Mononuclear cell (primary cell): ENCODE data around the gene SPINK5. TPM values are rescaled to one million over a fixed set of nuclear protein-coding genes. Genes with fewer than 3 reads are reported as not detected.

ENCODE experiments used
- H3K27me3 ChIP-seq: 2 replicates; pipeline ENCODE4 v1.6.0; 2011; ENCODE audit warnings: low read length, control low read depth; ENCODE audit not compliant: insufficient read depth
- H3K4me1 ChIP-seq: 2 replicates; pipeline ENCODE4 v1.5.1; 2011; ENCODE audit warnings: mild to moderate bottlenecking, low read length, control low read depth; ENCODE audit not compliant: insufficient read depth
- H3K4me3 ChIP-seq: 2 replicates; pipeline ENCODE4 v1.5.1; 2011; ENCODE audit warnings: mild to moderate bottlenecking, low read length, moderate library complexity
- H3K9me3 ChIP-seq: 2 replicates; pipeline ENCODE4 v1.5.1; 2011; ENCODE audit warnings: low read depth, mild to moderate bottlenecking, control low read depth, low read length
- total RNA-seq: library from RNA; depleted of rRNA; stranded (reverse); fragments of >200 nt; gene quantifications from one replicate; pipeline ENCODE4 v1.2.3, GENCODE V29; 2012

Gene SPINK5
- total RNA-seq, 1 donor: not detected

GRCh38 chr5:148084269-148084668, 20.5 kb downstream of the SPINK5 start:
- no peak overlapping the region for H3K4me3 ChIP-seq
- no peaks in the 10 kb centered on the region for H3K27me3 ChIP-seq
- H3K9me3 ChIP-seq: no peaks in the 10 kb centered on the region
- H3K4me1 ChIP-seq: no peaks in the 10 kb centered on the region

DNA sequence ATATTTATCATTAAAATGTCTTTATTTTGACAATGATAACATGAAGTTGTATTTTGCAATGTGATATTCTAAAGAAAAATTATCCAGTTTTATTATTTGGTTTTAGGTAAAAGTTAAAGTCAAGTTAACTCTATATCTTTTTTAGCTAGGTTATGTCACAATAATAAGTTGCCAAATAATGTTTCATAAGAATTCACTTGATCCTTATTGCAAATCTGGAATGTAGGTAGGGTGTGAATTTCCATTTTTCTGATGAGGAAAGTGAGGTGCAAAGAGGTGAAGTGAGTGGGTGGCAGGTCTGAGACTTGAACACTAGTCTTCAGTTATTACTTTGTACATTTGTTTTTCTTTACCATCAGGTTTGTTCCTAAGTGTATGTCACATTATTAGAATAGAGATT, 21.5 kb downstream of the SPINK5 start:
- H3K4me3 ChIP-seq: no peak overlapping the region

DNA sequence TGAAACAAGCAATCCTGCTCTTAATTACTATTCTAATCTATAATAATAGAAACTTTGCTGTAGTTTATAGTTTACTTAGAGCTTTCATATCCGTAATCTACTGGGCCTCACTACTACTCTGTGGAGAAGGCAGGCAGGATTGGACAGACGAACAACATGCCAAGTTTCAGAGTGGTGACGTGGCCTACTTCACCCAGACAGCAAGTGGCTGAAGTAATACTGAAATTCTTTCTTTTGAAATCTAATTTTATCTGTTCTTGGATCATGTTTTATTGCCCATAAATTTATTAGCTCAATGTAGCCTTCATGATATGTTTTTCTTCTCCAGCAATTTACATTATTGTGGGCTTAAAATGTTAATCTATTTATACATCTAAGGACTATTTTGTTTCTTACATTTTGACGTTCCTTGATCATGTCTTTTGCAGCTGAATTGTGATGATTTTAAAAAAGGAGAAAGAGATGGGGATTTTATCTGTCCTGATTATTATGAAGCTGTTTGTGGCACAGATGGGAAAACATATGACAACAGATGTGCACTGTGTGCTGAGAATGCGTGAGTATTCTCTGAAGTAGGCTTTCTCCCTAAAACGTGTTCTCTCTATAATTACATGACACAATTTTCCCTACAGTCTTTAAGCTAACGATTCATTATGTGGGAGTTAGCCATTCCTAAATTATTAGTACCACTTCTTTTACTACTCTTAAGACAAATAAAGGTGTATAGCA, 22.4 kb downstream of the SPINK5 start:
- Histone ChIP-seq H3K27me3 (no peaks in the 10 kb centered on the region), H3K4me3 (no peak overlapping the region), H3K4me1 (no peaks in the 10 kb centered on the region), H3K9me3 (no peaks in the 10 kb centered on the region)

More for the DNA sequence above, 21.5 kb downstream of the SPINK5 start:
- Histone ChIP-seq H3K27me3 (no peaks in the 10 kb centered on the region), H3K9me3 (no peaks in the 10 kb centered on the region), H3K4me1 (no peaks in the 10 kb centered on the region)

GRCh38 chr5:148090146-148090772, 26.5 kb downstream of the SPINK5 start:
- Histone ChIP-seq H3K9me3 (no peaks in the 10 kb centered on the region), H3K4me1 (no peaks in the 10 kb centered on the region), H3K4me3 (no peak overlapping the region), H3K27me3 (no peaks in the 10 kb centered on the region)

DNA sequence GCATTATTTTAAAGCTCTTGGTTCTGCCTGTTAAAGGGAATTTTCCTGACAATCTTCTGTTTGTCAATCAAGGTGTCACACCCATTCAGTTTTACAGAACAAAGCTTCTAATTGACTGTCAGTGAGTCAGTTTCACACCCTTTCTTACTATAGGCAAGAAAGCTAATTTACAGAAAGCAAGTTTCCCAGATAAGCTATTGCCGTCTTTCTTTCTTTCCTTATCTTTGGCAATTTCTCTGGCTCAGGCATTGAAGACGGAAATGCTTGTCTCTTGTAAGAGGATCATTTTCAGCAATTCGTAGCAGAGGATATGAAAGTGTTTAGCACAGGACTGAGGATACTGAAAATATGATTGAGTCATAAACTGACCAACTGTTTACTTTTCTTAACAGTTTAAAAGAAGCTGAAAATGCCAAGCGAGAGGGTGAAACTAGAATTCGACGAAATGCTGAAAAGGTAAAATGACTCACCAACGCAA, 27.0 kb downstream of the SPINK5 start:
- no peaks in the 10 kb centered on the region for H3K27me3 ChIP-seq
- H3K9me3 ChIP-seq: no peaks in the 10 kb centered on the region
- no peaks in the 10 kb centered on the region for H3K4me1 ChIP-seq
- no peak overlapping the region for H3K4me3 ChIP-seq

- Histone ChIP-seq H3K4me3 (no peak overlapping the region), H3K9me3 (no peaks in the 10 kb centered on the region), H3K4me1 (no peaks in the 10 kb centered on the region), H3K27me3 (no peaks in the 10 kb centered on the region)
Observed at GRCh38 chr5:148091991-148092964, 28.5 kb downstream of the SPINK5 start.

- no peak overlapping the region for H3K4me3 ChIP-seq
- H3K27me3 ChIP-seq: no peaks in the 10 kb centered on the region
- no peaks in the 10 kb centered on the region for H3K4me1 ChIP-seq
- H3K9me3 ChIP-seq: no peaks in the 10 kb centered on the region
Observed at GRCh38 chr5:148094336-148094735, 30.6 kb downstream of the SPINK5 start.

DNA sequence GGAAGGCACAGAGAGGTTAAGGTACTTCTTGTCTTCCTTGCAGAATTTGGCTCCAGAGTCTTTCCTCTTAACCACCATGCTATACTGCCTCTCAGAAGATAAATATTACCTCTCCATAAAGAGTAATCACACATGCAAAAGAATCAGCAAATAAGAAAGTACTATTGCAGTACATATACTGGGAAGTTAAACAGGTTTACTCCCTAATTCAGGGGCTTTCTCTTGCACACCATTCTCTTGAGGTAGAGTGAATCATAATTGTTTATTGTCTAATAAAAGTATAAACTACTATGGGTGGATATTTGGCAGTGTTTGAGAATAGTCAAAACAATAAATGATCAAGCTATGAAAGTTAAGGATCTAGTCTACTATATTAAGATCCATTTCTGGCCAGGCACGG, 40.4 kb downstream of the SPINK5 start:
- Histone ChIP-seq H3K27me3 (no peaks in the 10 kb centered on the region), H3K4me3 (no peak overlapping the region), H3K4me1 (no peaks in the 10 kb centered on the region), H3K9me3 (no peaks in the 10 kb centered on the region)

- Histone ChIP-seq H3K4me3 (no peak overlapping the region), H3K4me1 (no peaks in the 10 kb centered on the region), H3K27me3 (no peaks in the 10 kb centered on the region), H3K9me3 (no peaks in the 10 kb centered on the region)
Observed at GRCh38 chr5:148107608-148108007, 43.8 kb downstream of the SPINK5 start.

DNA sequence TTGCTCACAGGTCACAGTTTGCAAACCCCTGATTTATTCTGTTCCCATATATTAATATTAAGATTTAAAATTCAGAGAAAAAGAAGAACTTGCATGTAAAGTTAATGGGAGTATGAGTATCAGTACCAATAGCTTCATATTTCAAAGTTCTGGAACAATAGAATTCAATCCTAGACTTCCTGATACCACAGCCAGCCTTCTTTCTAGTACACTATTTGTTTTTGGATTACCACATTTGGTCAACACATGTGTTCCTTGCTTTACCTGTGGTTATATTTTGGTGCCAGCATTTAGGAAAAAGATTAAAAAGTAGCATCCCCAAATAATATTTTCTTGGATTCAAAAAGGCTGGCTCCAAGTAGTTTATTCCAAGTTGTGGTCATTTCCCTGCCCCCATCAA, 49.5 kb downstream of the SPINK5 start:
- Histone ChIP-seq H3K9me3 (no peaks in the 10 kb centered on the region), H3K4me1 (no peaks in the 10 kb centered on the region), H3K4me3 (no peak overlapping the region), H3K27me3 (no peaks in the 10 kb centered on the region)

DNA sequence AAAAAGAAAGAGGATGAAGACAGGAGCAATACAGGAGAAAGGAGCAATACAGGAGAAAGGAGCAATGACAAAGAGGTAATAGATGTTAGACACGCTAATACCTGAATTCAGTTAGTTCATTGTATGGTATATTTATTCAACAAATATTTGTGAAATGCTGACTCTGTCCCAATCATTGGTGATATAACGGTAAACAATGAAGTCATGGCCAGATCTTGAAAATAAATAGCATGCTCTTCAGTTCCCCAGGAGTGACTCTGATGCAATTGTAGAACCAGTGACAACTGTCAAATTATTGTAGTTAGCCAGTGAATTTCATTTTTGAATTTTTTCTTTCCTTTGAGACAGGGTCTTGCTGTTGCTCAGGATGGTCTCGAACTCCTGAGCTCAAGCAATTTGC, 56.5 kb downstream of the SPINK5 start:
- Histone ChIP-seq H3K27me3 (no peaks in the 10 kb centered on the region), H3K9me3 (no peaks in the 10 kb centered on the region), H3K4me1 (no peaks in the 10 kb centered on the region), H3K4me3 (no peak overlapping the region)

GRCh38 chr5:148125641-148126040, 61.9 kb downstream of the SPINK5 start:
- Histone ChIP-seq H3K27me3 (no peaks in the 10 kb centered on the region), H3K9me3 (no peaks in the 10 kb centered on the region), H3K4me3 (no peak overlapping the region), H3K4me1 (no peaks in the 10 kb centered on the region)

DNA sequence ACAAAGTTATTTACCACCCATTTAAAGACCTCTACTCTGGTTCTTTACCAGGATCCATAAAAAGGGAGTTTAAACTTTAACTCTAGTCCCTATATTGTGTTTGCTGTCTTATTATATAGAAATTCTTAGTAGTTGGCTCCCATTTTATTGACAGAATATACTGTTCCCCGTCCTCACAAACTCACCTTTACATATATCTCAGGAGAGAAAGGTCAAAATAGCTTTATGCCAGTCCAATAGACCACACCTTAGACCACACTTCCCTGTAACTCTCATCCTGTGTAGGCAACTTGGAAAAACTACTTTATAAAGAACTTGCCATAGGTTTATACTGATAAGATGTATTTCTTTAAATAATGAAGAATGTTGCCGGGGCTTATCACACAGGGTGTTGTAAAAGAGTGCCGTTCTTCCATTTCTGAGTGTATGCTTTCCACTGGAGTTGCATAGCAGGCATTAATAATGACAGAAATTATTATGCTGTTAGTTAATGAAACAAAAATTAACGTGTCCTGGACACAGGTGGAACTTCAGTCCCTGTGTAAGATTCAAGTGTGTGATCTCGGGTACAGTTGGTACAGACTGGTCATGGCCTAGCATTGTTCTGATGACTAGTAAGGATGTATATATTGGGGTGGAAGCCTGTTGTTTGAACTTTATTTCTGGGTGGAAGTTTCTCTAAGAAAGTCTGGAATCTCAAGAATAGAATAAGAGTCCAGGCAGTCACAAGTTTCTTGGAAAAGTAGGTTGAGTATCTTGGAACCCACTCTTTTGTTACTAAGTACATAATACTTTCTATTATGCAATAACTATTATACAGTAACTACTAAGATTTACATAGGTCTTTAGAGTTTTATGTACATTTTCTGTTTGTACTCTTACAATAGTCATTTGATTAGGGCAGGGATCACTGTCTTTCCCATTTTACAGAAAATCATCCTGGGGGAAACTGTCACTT, 71.6 kb downstream of the SPINK5 start:
- H3K27me3 ChIP-seq: no peaks in the 10 kb centered on the region
- no peaks in the 10 kb centered on the region for H3K4me1 ChIP-seq
- H3K9me3 ChIP-seq: no peaks in the 10 kb centered on the region
- H3K4me3 ChIP-seq: no peak overlapping the region

DNA sequence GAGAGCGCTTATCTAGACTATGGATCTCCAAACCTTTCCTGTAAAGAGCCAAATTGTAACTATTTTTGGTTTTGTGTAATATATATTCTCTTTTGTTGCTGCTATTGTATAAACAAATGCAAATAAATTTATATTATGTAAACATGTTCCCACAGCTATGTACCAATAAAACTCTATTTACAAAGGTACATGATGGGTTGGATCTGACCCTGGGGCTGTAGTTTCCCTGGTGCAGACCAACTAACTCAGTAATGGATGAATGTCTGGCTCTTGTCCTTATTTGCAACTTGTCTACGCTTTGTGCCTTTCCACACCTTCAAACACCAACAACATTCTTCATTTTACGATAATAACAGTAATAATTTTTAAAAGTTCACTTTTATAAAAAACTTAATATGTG, 77.1 kb downstream of the SPINK5 start:
- H3K9me3 ChIP-seq: no peaks in the 10 kb centered on the region
- H3K4me3 ChIP-seq: no peak overlapping the region
- no peaks in the 10 kb centered on the region for H3K27me3 ChIP-seq
- H3K4me1 ChIP-seq: no peaks in the 10 kb centered on the region
